ENCODE measurements around the gene TRIM31. TPM values are rescaled to one million over a fixed set of nuclear protein-coding genes. Genes with fewer than 3 reads are reported as not detected.
"Not testable (repeated sequence)": the region's sequence is repeated elsewhere in the genome, so short reads cannot be mapped to it uniquely, and the experiment has no call there.

The TRIM31 gene
- total RNA-seq, 1 donor from 2014 or later, result not detected

- intact Hi-C loops (cut with micrococcal nuclease), result no loop called here
Measured at GRCh38 chr6:30149858-30150550, 37.1 kb upstream of the TRIM31 start.

GRCh38 chr6:30149234-30149633 is 36.3 kb upstream of the TRIM31 start:
- intact Hi-C loops (cut with micrococcal nuclease), result no loop called here

GRCh38 chr6:30147096-30147495 is 34.2 kb upstream of the TRIM31 start:
- intact Hi-C loops (cut with micrococcal nuclease), result no loop called here

- intact Hi-C loops (cut with micrococcal nuclease), result no loop called here
Measured at GRCh38 chr6:30145818-30146217, 32.9 kb upstream of the TRIM31 start.

GRCh38 chr6:30144811-30145210 is 31.9 kb upstream of the TRIM31 start:
- intact Hi-C loops (cut with micrococcal nuclease), result no loop called here

GRCh38 chr6:30143780-30144179 is 30.9 kb upstream of the TRIM31 start:
- intact Hi-C loops (cut with micrococcal nuclease), result no loop called here

- intact Hi-C loops (cut with micrococcal nuclease), result no loop called here
Measured at GRCh38 chr6:30142665-30143064, 29.8 kb upstream of the TRIM31 start.

GRCh38 chr6:30140240-30140639 is 27.4 kb upstream of the TRIM31 start:
- intact Hi-C loops (cut with micrococcal nuclease), result not testable (repeated sequence)

GRCh38 chr6:30136570-30137286 is 23.8 kb upstream of the TRIM31 start:
- intact Hi-C loops (cut with micrococcal nuclease), result no loop called here

- intact Hi-C loops (cut with micrococcal nuclease), result no loop called here
Measured at GRCh38 chr6:30135757-30136156, 22.9 kb upstream of the TRIM31 start, which contains the start of gene TRIM40. Gene TRIM40, plus strand, starts transcription at chr6:30136140. Its CDS starts 897 bp downstream, at chr6:30137037.

GRCh38 chr6:30135147-30135546 is 22.3 kb upstream of the TRIM31 start:
- intact Hi-C loops (cut with micrococcal nuclease), result no loop called here

- intact Hi-C loops (cut with micrococcal nuclease), result loop anchor here (1.0 kb wide), 1 partner anchor 29 kb away; no protein-coding TSS in a partner anchor
Measured at GRCh38 chr6:30131947-30132497, 19.1 kb upstream of the TRIM31 start.

- intact Hi-C loops (cut with micrococcal nuclease), result loop anchor here (1.0 kb wide), 1 partner anchor 28 kb away; no protein-coding TSS in a partner anchor
Measured at GRCh38 chr6:30130887-30131862, 18.3 kb upstream of the TRIM31 start.

- intact Hi-C loops (cut with micrococcal nuclease), result no loop called here
Measured at GRCh38 chr6:30130179-30130679, 17.3 kb upstream of the TRIM31 start.

GRCh38 chr6:30129265-30130178 is 16.6 kb upstream of the TRIM31 start:
- intact Hi-C loops (cut with micrococcal nuclease), result no loop called here

- intact Hi-C loops (cut with micrococcal nuclease), result no loop called here
Measured at GRCh38 chr6:30127238-30128093, 14.6 kb upstream of the TRIM31 start.

GRCh38 chr6:30122515-30122914 is 9.6 kb upstream of the TRIM31 start:
- intact Hi-C loops (cut with micrococcal nuclease), result no loop called here

GRCh38 chr6:30121446-30122366 is 8.8 kb upstream of the TRIM31 start:
- intact Hi-C loops (cut with micrococcal nuclease), result no loop called here

All from T-helper 2 cell treated with Interferon-gamma antibody and Interleukin-4, amounts not matched to agents 100 ng/mL and 5 ng/mL, for 36 hours (primary cell).